ENCODE data around the gene BCL11A. TPM values are rescaled to one million over a fixed set of nuclear protein-coding genes. Genes with fewer than 3 reads are reported as not detected.

Gene BCL11A
- total RNA-seq, 2 donors from 2014 or later: 14.3 to 16.2 TPM

GRCh38 chr2:60481257-60481656 lies 72.2 kb downstream of the BCL11A start:
- no peaks in the 10 kb centered on the region for H3K9me3 ChIP-seq
- no peak for TF ChIP-seq POLR2A (IDR thresholded peaks at IDR 0.05)
- TF ChIP-seq, protein P1, sequence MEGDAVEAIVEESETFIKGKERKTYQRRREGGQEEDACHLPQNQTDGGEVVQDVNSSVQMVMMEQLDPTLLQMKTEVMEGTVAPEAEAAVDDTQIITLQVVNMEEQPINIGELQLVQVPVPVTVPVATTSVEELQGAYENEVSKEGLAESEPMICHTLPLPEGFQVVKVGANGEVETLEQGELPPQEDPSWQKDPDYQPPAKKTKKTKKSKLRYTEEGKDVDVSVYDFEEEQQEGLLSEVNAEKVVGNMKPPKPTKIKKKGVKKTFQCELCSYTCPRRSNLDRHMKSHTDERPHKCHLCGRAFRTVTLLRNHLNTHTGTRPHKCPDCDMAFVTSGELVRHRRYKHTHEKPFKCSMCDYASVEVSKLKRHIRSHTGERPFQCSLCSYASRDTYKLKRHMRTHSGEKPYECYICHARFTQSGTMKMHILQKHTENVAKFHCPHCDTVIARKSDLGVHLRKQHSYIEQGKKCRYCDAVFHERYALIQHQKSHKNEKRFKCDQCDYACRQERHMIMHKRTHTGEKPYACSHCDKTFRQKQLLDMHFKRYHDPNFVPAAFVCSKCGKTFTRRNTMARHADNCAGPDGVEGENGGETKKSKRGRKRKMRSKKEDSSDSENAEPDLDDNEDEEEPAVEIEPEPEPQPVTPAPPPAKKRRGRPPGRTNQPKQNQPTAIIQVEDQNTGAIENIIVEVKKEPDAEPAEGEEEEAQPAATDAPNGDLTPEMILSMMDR (IDR thresholded peaks at IDR 0.05): no peak
- H3K4me1 ChIP-seq: peaks cover 43% of the 10 kb centered on the region
- peak overlapping the region; percentile 9 to 49 (median 36) for H3K27ac ChIP-seq
- H3K36me3 ChIP-seq (replicated peaks in 1 of 2; ENCODE audit: insufficient read depth in 1 of 2, low read depth in 2 of 2): no peaks in the 10 kb centered on the region
- 88% methylated on average over 6 of the region's 6 CpGs for WGBS, 2 donors
- no peak for DNase-seq
- H3K27me3 ChIP-seq: no peaks in the 10 kb centered on the region
- ATAC-seq: no peak
- intact Hi-C loops (cut with DNase I): no loop called here
- H3K4me3 ChIP-seq: no peak overlapping the region

DNA sequence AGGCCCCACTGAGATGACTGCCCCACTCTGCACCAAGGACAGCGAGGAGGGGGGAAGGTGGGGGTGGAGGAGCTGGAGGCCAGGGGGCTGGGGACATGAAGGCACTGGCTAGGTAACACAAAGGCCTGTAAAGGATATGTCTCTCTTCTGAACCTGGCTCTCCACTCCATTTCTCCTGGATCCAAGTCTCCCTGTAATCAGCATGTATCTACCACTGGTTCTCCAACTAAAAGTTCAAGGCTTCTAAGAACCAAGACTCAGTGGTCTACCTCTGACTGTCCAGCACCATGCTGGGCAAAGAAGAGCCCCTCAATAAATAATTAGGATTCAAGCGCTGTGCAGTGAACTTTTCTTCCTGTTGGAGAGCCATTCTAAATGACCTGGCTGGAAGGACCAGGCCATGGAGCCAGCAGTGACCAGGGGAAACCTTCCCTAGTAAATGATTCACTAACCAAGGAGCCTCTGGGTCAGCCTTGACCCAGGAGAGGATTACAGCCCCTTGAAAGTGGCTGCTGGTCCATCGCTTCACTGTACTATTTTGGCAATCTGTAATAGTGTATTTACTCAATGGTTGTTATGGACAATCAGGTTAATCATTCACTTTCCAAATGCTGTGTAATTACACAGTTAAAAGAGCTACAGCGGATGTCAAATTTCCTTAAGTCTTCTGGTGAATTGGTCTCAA lies 73.2 kb downstream of the BCL11A start:
- no peaks in the 10 kb centered on the region for H3K36me3 ChIP-seq (replicated peaks in 1 of 2; ENCODE audit: insufficient read depth in 1 of 2, low read depth in 2 of 2)
- peaks cover 47% of the 10 kb centered on the region for H3K4me1 ChIP-seq
- WGBS, 2 donors: 49 to 50% methylated on average over 4 of the region's 4 CpGs
- no peak for TF ChIP-seq POLR2A (IDR thresholded peaks at IDR 0.05)
- TF ChIP-seq, protein P1 (IDR thresholded peaks at IDR 0.05): no peak
- H3K9me3 ChIP-seq: no peaks in the 10 kb centered on the region
- peak overlapping the region; percentile 34 to 49 (median 44) for H3K27ac ChIP-seq
- DNase-seq: peak; percentile 43 to 68 (median 60)
- intact Hi-C loops (cut with DNase I): no loop called here
- no peaks in the 10 kb centered on the region for H3K27me3 ChIP-seq
- ATAC-seq: peak; percentile 87
- H3K4me3 ChIP-seq: no peak overlapping the region

DNA sequence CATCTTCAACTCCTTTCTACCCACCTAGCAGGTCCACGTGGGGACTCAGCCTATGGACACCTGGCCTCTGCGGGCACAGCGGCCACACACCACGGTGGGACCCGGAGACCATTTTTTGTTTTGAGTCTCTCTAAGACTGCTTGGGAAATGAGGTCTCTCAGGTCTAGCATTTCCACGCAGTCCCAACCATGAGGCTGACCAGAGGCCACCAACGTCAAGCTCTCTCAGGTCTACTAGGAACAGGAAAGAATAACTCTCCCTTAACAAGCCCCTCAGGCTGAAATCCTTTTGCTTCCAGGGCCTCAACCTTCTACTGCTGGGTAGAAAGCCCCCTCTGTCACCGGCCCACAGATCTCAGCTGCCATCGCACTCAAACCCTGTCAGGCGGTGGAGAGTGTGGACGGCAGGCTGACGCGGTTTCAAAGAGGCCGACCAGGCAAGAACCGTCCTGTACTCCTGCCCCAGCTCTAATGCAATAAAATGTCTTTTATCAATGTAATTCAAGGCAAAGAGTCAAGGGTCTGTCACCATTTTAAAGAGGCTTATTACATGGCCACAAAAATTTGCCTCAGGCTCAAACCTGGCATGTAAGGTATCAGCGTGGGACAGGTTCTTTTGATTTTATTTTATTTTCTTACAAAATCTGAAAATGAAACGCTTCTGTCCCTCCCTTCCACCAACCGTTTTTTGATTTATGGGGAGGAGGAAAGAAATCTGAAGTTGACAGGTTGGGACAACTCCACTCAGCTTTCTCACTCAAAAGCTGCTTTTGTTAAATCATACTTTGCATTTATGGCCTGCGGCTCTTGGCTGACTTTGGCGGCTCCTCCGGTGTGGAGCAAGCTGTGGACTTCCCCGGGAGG lies 74.0 kb downstream of the BCL11A start:
- Histone ChIP-seq H3K27ac (peak overlapping the region; percentile 34 to 49 (median 44)), H3K36me3 (replicated peaks in 1 of 2; ENCODE audit: insufficient read depth in 1 of 2, low read depth in 2 of 2) (no peaks in the 10 kb centered on the region), H3K4me3 (no peak overlapping the region), H3K27me3 (no peaks in the 10 kb centered on the region), H3K9me3 (no peaks in the 10 kb centered on the region), H3K4me1 (peaks cover 47% of the 10 kb centered on the region)
- TF ChIP-seq, protein P1 (IDR thresholded peaks at IDR 0.05): no peak
- TF ChIP-seq POLR2A (IDR thresholded peaks at IDR 0.05): no peak
- intact Hi-C loops (cut with DNase I): no loop called here
- ATAC-seq: no peak
- WGBS, 2 donors: 89 to 91% methylated on average over 22 of the region's 22 CpGs
- no peak for DNase-seq

DNA sequence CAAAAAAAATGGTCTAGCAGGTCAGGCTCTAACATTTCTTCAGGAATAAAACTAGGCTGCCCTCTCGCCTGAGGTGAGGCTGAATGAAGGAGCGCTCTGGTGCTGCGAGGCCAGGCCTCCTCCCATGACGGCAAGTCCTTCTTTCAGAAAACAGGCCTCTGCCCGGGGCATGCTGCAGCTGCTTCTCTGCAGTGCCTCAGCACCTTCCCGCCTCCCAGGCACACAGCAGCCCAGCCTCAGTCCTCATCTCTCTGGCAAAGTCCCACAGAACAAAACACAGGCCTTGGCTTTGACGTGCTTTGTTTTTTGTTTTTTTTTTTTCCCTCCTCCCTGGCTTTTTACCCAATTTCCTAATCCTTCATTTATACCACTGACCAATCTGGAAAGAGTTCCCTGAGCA lies 74.8 kb downstream of the BCL11A start:
- H3K9me3 ChIP-seq: no peaks in the 10 kb centered on the region
- H3K4me1 ChIP-seq: peaks cover 47% of the 10 kb centered on the region
- DNase-seq (peak in 1 of 4 donors; percentile 27), ATAC-seq (no peak)
- 82 to 87% methylated on average over 7 of the region's 7 CpGs for WGBS, 2 donors
- TF ChIP-seq, protein P1 (IDR thresholded peaks at IDR 0.05): no peak
- no peak for TF ChIP-seq POLR2A (IDR thresholded peaks at IDR 0.05)
- H3K27ac ChIP-seq: no peak overlapping the region
- no peaks in the 10 kb centered on the region for H3K36me3 ChIP-seq (replicated peaks in 1 of 2; ENCODE audit: insufficient read depth in 1 of 2, low read depth in 2 of 2)
- H3K4me3 ChIP-seq: no peak overlapping the region
- intact Hi-C loops (cut with DNase I): no loop called here
- H3K27me3 ChIP-seq: no peaks in the 10 kb centered on the region
